WTC11 (cell line): ENCODE results near the gene HMCN1. TPM values are rescaled to one million over a fixed set of nuclear protein-coding genes. Genes with fewer than 3 reads are reported as not detected.

Source experiments
- ATAC-seq: fragments of 200-7000 bp; cut with Tn5 transposase; 2 replicates; pipeline ENCODE4 v1.10.0; 2021; ENCODE audit warnings: mild to moderate bottlenecking, moderate library complexity
- CTCF ChIA-PET: fragments of 300-600 bp; sonication (Branson Sonifier 250); formaldehyde crosslinking; loops from one replicate; lab custom pipeline; 2021; ENCODE audit warnings: antibody characterized with exemption; lab: Charles Lee
- POLR2A ChIA-PET: fragments of 350-600 bp; sonication (Branson Sonifier 250); formaldehyde crosslinking; loops from one replicate; lab custom pipeline; 2021; ENCODE audit warnings: antibody characterized with exemption; lab: Charles Lee
- DNase-seq: peaks from one replicate; pipeline ENCODE4 v3.0.0; 2021; ENCODE audit warnings: low spot score
- H3K27ac Mint-ChIP-seq: 2 replicates; pipeline ENCODE4 v1.8.0; 2021; ENCODE audit warnings: mixed read lengths
- H3K27me3 Mint-ChIP-seq: 2 replicates; pipeline ENCODE4 v1.8.0; 2021; ENCODE audit warnings: low read depth, mild to moderate bottlenecking, moderate library complexity, mixed read lengths
- H3K36me3 Mint-ChIP-seq: 2 replicates; pipeline ENCODE4 v1.8.0; 2021; ENCODE audit warnings: mixed read lengths
- H3K4me1 Mint-ChIP-seq: 2 replicates; pipeline ENCODE4 v1.8.0; 2022; ENCODE audit warnings: mixed read lengths
- H3K4me3 Mint-ChIP-seq: 2 replicates; pipeline ENCODE4 v1.8.0; 2021; ENCODE audit warnings: mild to moderate bottlenecking, moderate library complexity, mixed read lengths
- H3K9me3 Mint-ChIP-seq: 2 replicates; pipeline ENCODE4 v1.8.0; 2021; ENCODE audit warnings: mixed read lengths
- ATF2 ChIP-seq: sonication (generic); formaldehyde crosslinking; IDR thresholded peaks from 2 replicates; pipeline ENCODE4 v1.8.1; 2022; ENCODE audit warnings: low read depth, missing genetic modification reagents, borderline replicate concordance
- ATF6 ChIP-seq: sonication (generic); formaldehyde crosslinking; IDR thresholded peaks from 2 replicates; pipeline ENCODE4 v1.8.1; 2023; ENCODE audit warnings: mild to moderate bottlenecking, missing genetic modification reagents
- CREM ChIP-seq: sonication (generic); formaldehyde crosslinking; IDR thresholded peaks from 2 replicates; pipeline ENCODE4 v1.8.1; 2022; ENCODE audit warnings: mild to moderate bottlenecking, missing genetic modification reagents, moderate library complexity
- E2F4 ChIP-seq: sonication (generic); formaldehyde crosslinking; IDR thresholded peaks from 2 replicates; pipeline ENCODE4 v1.8.1; 2022; ENCODE audit warnings: low read depth, mild to moderate bottlenecking, moderate library complexity, missing genetic modification reagents, borderline replicate concordance
- ETV6 ChIP-seq: sonication (generic); formaldehyde crosslinking; IDR thresholded peaks from 2 replicates; pipeline ENCODE4 v1.8.1; 2022; ENCODE audit warnings: mild to moderate bottlenecking, missing genetic modification reagents
- FOXJ3 ChIP-seq: sonication (generic); formaldehyde crosslinking; IDR thresholded peaks from 2 replicates; pipeline ENCODE4 v1.9.0; 2021; ENCODE audit warnings: missing genetic modification reagents, mild to moderate bottlenecking, borderline replicate concordance
- GABPB1 ChIP-seq: sonication (generic); formaldehyde crosslinking; IDR thresholded peaks from 2 replicates; pipeline ENCODE4 v1.8.1; 2023; ENCODE audit warnings: mild to moderate bottlenecking, missing genetic modification reagents
- GRHL2 ChIP-seq: fragments of 250-450 bp; sonication (Bioruptor Pico); IDR thresholded peaks from 2 replicates; pipeline ENCODE4 v1.8.0; 2022; ENCODE audit warnings: mild to moderate bottlenecking, moderate library complexity; ENCODE audit not compliant: insufficient replicate concordance, severe bottlenecking
- GTF2I ChIP-seq: fragments of 250-450 bp; sonication (Bioruptor Pico); conservative IDR thresholded peaks from 2 replicates; pipeline ENCODE4 v1.4.0; 2021; ENCODE audit warnings: mild to moderate bottlenecking
- HMGA2 ChIP-seq: fragments of 250-450 bp; sonication (Bioruptor Pico); IDR thresholded peaks from 2 replicates; pipeline ENCODE4 v1.4.0; 2021; ENCODE audit warnings: mild to moderate bottlenecking, moderate library complexity
- IRF1 ChIP-seq: sonication (generic); formaldehyde crosslinking; IDR thresholded peaks from 2 replicates; pipeline ENCODE4 v1.8.0; 2023; ENCODE audit warnings: missing genetic modification reagents
- JAZF1 ChIP-seq: fragments of 250-450 bp; sonication (Bioruptor Pico); IDR thresholded peaks from 2 replicates; pipeline ENCODE4 v1.9.0; 2021; ENCODE audit warnings: moderate library complexity, mild to moderate bottlenecking, inconsistent platforms
- JUN ChIP-seq: sonication (generic); formaldehyde crosslinking; IDR thresholded peaks from 2 replicates; pipeline ENCODE4 v1.8.0; 2023; ENCODE audit warnings: mild to moderate bottlenecking, missing genetic modification reagents
- MLX ChIP-seq: sonication (generic); formaldehyde crosslinking; IDR thresholded peaks from 2 replicates; pipeline ENCODE4 v1.8.1; 2023; ENCODE audit warnings: mild to moderate bottlenecking, missing genetic modification reagents, moderate library complexity
- NR2C2 ChIP-seq: sonication (generic); formaldehyde crosslinking; IDR thresholded peaks from 2 replicates; pipeline ENCODE4 v1.8.0; 2022; ENCODE audit warnings: mild to moderate bottlenecking, missing genetic modification reagents
- OVOL2 ChIP-seq: fragments of 250-450 bp; sonication (Bioruptor Pico); IDR thresholded peaks from 2 replicates; pipeline ENCODE4 v1.9.0; 2021; ENCODE audit warnings: mild to moderate bottlenecking, borderline replicate concordance
- STAT6 ChIP-seq: sonication (generic); formaldehyde crosslinking; conservative IDR thresholded peaks from 2 replicates; pipeline ENCODE4 v1.8.1; 2023; ENCODE audit warnings: mild to moderate bottlenecking, low read depth, missing genetic modification reagents, moderate library complexity
- ZNF219 ChIP-seq: sonication (generic); formaldehyde crosslinking; IDR thresholded peaks from 2 replicates; pipeline ENCODE4 v1.8.0; 2023; ENCODE audit warnings: missing genetic modification reagents, mild to moderate bottlenecking, borderline replicate concordance
- ZNF232 ChIP-seq: sonication (generic); formaldehyde crosslinking; IDR thresholded peaks from 2 replicates; pipeline ENCODE4 v1.8.0; 2022; ENCODE audit warnings: mild to moderate bottlenecking, missing genetic modification reagents
- ZNF317 ChIP-seq: sonication (generic); formaldehyde crosslinking; IDR thresholded peaks from 2 replicates; pipeline ENCODE4 v1.8.1; 2023; ENCODE audit warnings: low read depth, mild to moderate bottlenecking, moderate library complexity, missing genetic modification reagents, borderline replicate concordance
- total RNA-seq: library from RNA; stranded (reverse); gene quantifications from 3 replicates; pipeline ENCODE4 v1.2.3, GENCODE V29; 2021

HMCN1 gene
- total RNA-seq, 1 experiment from 2014 or later = 5.6 TPM

- TF ChIP-seq ATF6 (CRISPR knock-in tag) = no peak
These were observed 924 bp downstream of the HMCN1 start (continued) for GRCh38 chr1:185734929-185735700.

- DNase-seq (no peak), ATAC-seq (no peak)
- CTCF ChIA-PET = no interaction called here
- H3K27ac Mint-ChIP-seq = no peak overlapping the region
- POLR2A ChIA-PET = no interaction called here
- H3K27me3 Mint-ChIP-seq = peaks cover 22% of the 10 kb centered on the region
- peaks cover 31% of the 10 kb centered on the region for H3K4me1 Mint-ChIP-seq
- H3K4me3 Mint-ChIP-seq = peak overlapping the region; percentile 89
- no peak for TF ChIP-seq ETV6
- no peak for TF ChIP-seq IRF1
- TF ChIP-seq CREM (CRISPR knock-in tag) = no peak
- TF ChIP-seq JAZF1 = no peak
- no peak for TF ChIP-seq GRHL2 (CRISPR knock-in tag)
- peaks cover 8% of the 10 kb centered on the region for H3K36me3 Mint-ChIP-seq
- H3K9me3 Mint-ChIP-seq = peaks cover 8% of the 10 kb centered on the region
These were observed 1.5 kb downstream of the HMCN1 start for GRCh38 chr1:185735701-185736064.

GRCh38 chr1:185739967-185740366, 5.8 kb downstream of the HMCN1 start:
- H3K27ac Mint-ChIP-seq = no peak overlapping the region
- peaks cover 18% of the 10 kb centered on the region for H3K9me3 Mint-ChIP-seq
- H3K36me3 Mint-ChIP-seq = peaks cover 16% of the 10 kb centered on the region
- TF ChIP-seq GTF2I (CRISPR knock-in tag) (no peak), JUN (CRISPR knock-in tag) (no peak), STAT6 (no peak), FOXJ3 (CRISPR knock-in tag) (no peak), ATF2 (no peak), OVOL2 (CRISPR knock-in tag) (no peak), ZNF219 (no peak), ZNF232 (CRISPR knock-in tag) (no peak), MLX (no peak), CREM (CRISPR knock-in tag) (no peak), HMGA2 (CRISPR knock-in tag) (no peak), GABPB1 (no peak), NR2C2 (CRISPR knock-in tag) (no peak), ZNF317 (CRISPR knock-in tag) (no peak), E2F4 (CRISPR knock-in tag) (no peak)
- TF ChIP-seq, all 79 proteins: peak for 0
- Mint-ChIP-seq H3K27me3 (peaks cover 4% of the 10 kb centered on the region), H3K4me3 (no peak overlapping the region), H3K4me1 (peaks cover 15% of the 10 kb centered on the region)
- POLR2A ChIA-PET = no interaction called here
- CTCF ChIA-PET = no interaction called here
- ATAC-seq = no peak
- DNase-seq = no peak
